H1 (cell line): ENCODE data around the gene TRIM10. TPM values are rescaled to one million over a fixed set of nuclear protein-coding genes. Genes with fewer than 3 reads are reported as not detected.

Experiments used
- HDAC2 ChIP-seq, 2 experiments: fragments of 300-600 bp in 1 of 2; sonication (generic) in 1 of 2; IDR thresholded peaks; 2 replicates each; pipeline ENCODE4 v1.6.1; 2011 to 2012; ENCODE audit warnings: low read depth in 2 of 2, low read length in 2 of 2, mild to moderate bottlenecking in 2 of 2, moderate library complexity in 2 of 2, borderline replicate concordance in 1 of 2, inconsistent platforms in 1 of 2
- polyA plus RNA-seq, 7 experiments: library from polyadenylated mRNA; depleted of rRNA in 3 of 7; stranded (reverse) in 5 of 7; unstranded in 2 of 7; fragments of >200 nt in 5 of 7; fragments of 200-250 nt in 2 of 7; gene quantifications; 1 replicate in 5 of 7; 2 replicates in 1 of 7; 4 replicates in 1 of 7; pipeline versions ENCODE4 v1.2.1 to v1.2.3, GENCODE V29; 2011 to 2013; ENCODE audit warnings: missing spikeins in 2 of 7, mixed read lengths in 2 of 7
- total RNA-seq: library from RNA; stranded (reverse); fragmentation: NEBNext Ultra II Directional; extraction: Animal tissue kit (Norgen Biotek cat#: 25700); gene quantifications from 2 replicates; pipeline ENCODE4 v1.2.1, GENCODE V29; 2021

Gene TRIM10
- total and polyA plus RNA-seq, 2 of the 8 experiments (the other 6 are each of a cell fraction or from before 2014, with no cell fraction given) = 0.06 TPM; not detected in 1

DNA sequence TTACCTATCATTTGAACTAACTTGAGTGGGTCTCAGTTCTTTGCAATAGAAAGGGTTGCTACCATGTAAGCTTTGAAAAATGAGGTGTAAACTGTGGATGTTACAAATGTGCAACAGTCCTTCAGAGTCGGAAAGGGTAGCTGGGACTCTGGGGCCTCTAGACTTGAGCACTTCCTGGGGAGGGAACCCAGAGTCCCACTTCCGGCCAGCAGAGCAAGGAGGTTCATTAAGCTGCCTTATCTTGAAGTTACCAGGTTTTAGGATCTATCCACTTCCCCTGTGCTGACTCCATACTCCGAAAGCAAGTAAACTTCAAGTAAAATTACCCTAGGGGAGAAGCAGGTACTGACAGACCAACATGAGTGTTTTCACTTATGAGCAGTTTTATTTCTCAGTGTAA lies 9.4 kb downstream of the TRIM10 start (continued):
- TF ChIP-seq HDAC2 (IDR thresholded peaks at IDR 0.05; ENCODE audit: borderline replicate concordance in 1 of 2, low read depth in 2 of 2, low read length in 2 of 2) = no peak
